Measurements from ENCODE around the gene EEPD1.

- TF ChIP-seq KDM1A (IDR thresholded peaks at IDR 0.05; ENCODE audit: low read depth) (no peak), RCOR1 (IDR thresholded peaks at IDR 0.05; ENCODE audit: low read depth, low read length) (no peak), CTCF (IDR thresholded peaks at IDR 0.05) (no peak), MAFK (IDR thresholded peaks at IDR 0.05; ENCODE audit: partially characterized antibody) (no peak), ESRRA (IDR thresholded peaks at IDR 0.05; ENCODE audit: borderline replicate concordance, low read length) (no peak), PHF8 (IDR thresholded peaks at IDR 0.05; ENCODE audit: borderline replicate concordance, low read depth) (no peak), ZNF302 (CRISPR knock-in tag; IDR thresholded peaks at IDR 0.05) (no peak), PBX3 (IDR thresholded peaks at IDR 0.05) (no peak), RAD21 (conservative IDR thresholded peaks at IDR 0.05 in 1 of 2, IDR thresholded peaks at IDR 0.05 in 1 of 2) (no peak), HOXA7 (CRISPR knock-in tag; IDR thresholded peaks at IDR 0.05) (no peak), SMC3 (IDR thresholded peaks at IDR 0.05) (no peak)
- TF ChIP-seq, protein P1, sequence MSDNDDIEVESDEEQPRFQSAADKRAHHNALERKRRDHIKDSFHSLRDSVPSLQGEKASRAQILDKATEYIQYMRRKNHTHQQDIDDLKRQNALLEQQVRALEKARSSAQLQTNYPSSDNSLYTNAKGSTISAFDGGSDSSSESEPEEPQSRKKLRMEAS (IDR thresholded peaks at IDR 0.05), result no peak
Observed at GRCh38 chr7:36137258-36137657, 15.8 kb upstream of the EEPD1 start.
